GM19452 (cell line): ENCODE measurements around the gene KRT14.
"Not testable (repeated sequence)": the region's sequence is repeated elsewhere in the genome, so short reads cannot be mapped to it uniquely, and the experiment has no call there.

Source experiments
- ATAC-seq: cut with Tn5 transposase; IDR thresholded peaks from one replicate; pipeline ENCODE4 v1.9.1; 2021; ENCODE audit not compliant: unreplicated experiment

Gene KRT14

DNA sequence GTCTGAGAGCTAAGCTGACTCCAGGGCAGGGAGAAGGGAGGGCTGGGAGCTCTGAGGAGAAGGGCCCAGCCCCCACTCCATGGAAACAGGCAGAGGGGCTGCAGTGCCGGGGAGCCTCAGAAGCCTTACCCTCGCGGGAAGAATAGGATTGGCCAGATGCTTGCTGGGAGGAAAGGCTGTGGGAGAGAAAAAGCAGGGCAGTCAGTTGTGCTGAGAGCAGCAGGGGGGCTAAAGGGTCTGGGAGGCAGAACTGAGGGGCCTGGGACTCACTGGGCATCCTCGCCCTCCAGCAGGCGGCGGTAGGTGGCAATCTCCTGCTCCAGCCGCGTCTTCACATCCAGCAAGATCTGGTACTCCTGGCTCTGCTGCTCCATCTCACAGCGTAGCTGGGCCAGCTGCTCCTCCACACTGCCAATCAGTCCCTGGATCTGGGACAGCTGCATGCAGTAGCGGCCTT lies 23.4 kb upstream of the KRT14 start:
- not testable (repeated sequence) for ATAC-seq

DNA sequence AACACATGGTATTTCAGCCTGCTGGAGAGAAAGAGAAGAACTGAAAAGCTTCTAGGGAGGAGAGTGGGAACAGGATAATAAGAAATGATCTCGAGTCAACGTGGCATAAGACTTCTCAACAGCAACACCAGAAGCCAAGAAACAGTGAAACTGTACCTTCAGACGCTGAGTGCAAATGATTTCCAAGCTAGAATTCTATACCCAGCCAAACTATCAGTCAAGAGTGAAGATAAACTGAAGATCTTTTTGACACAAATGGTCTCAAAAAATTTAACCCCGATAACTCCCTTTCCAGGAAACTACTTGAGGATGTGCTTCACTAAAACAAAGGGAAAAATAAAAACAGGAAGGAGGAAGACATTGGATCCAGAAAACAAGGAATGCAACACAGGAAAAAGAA lies 20.2 kb upstream of the KRT14 start:
- not testable (repeated sequence) for ATAC-seq

DNA sequence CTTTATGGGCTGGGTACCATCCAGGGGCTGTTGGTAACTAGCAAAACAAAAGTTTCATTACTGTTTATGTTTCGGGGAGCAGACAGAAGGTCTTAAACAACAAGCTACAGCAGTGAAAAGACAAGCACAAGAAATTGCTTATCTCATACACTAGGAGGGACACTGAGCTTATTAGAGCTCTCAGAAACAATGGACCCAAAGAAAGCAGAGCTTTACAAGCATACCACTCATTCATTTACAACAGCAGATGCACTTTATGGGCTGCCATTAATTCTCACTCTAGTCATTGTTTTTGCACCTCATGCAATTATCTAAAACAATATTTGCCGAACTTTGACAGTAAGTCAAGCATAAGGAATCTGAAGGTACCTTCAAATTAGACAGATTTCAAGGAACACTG lies 15.8 kb upstream of the KRT14 start:
- ATAC-seq = no peak

DNA sequence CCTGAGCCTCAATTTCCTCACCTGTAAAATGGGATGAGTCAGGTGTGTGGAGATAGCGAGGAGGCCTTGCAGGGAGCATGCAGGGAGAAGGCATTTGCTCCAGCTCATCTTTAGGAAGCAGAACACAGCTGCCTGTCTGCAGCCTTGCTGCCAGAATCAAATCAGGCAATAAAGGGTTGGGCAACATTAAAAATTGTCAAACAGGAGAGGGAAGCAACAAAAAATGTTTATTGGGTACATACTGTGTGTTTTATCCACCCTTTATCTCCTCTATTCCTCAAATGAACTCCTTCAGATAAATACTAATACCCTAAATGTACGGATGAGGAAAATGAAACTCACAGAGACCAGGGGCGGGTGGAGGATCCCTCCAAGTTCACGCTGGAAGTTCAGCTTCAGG lies 13.6 kb upstream of the KRT14 start:
- ATAC-seq = no peak

DNA sequence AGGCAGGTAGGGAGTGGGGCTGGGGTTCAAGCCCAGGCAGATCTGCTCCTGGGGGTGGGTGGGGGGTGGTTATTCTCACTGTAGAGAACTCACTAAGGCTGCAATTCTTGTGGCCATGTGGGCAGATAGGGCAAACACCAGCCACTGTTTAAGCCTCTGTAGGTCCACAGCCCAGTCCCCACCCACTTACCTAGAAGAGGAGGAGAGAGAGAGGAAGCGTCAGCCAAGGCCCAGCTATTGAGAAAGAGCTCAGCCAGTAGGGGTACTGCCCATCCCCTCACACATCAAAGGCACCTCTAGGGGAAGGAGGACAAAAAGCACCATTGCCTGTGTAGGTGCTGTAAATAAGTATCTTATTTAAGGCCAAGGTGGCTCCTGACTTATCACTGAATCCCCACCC lies 13.0 kb upstream of the KRT14 start:
- ATAC-seq = no peak

DNA sequence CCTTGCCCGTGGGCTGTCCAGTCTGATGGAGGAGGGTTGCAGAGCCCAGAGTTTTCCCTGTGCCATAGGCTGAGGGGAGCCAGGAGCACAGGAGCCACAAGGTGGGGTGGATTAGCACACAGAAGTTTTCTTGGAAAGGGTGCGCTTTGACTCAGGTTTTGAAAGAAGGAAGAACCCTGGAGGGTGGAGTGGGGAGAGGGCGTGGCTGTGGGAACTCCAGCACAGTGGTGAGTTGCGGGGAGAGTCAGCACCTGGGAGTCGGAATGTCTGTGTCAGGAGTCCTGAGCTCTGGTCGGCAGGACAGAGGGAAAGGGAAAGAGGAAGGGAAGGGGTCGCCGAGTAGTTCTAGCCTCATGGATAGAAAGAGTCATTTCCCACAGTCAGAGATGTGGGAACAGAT lies 8.9 kb upstream of the KRT14 start:
- no peak for ATAC-seq

DNA sequence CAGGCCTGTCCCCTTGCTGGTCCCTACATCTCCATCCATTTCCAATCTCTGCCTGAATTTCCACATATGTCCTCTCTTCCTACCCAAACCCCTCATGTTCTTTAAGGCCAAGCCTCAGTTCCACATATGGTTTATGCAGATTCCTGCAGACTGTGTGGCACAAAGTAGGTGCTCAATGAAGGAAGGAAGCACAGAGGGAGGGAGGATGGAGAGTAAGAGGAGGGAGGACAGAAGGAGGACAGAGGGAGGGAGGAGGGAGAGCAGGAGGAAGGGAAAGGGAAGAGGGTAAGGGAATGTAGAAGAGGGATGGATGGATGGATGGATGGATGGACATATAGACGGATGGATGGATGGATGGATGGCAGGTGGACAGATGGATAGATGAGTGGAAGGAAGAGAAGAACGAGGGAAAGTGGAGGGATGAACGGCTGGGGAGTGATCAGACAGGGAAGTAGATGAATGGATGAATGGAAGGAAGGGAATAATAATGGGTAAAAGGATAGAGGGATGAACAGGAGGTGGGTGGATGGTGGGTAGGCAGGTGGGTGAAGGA lies 7.7 kb upstream of the KRT14 start:
- ATAC-seq = no peak

DNA sequence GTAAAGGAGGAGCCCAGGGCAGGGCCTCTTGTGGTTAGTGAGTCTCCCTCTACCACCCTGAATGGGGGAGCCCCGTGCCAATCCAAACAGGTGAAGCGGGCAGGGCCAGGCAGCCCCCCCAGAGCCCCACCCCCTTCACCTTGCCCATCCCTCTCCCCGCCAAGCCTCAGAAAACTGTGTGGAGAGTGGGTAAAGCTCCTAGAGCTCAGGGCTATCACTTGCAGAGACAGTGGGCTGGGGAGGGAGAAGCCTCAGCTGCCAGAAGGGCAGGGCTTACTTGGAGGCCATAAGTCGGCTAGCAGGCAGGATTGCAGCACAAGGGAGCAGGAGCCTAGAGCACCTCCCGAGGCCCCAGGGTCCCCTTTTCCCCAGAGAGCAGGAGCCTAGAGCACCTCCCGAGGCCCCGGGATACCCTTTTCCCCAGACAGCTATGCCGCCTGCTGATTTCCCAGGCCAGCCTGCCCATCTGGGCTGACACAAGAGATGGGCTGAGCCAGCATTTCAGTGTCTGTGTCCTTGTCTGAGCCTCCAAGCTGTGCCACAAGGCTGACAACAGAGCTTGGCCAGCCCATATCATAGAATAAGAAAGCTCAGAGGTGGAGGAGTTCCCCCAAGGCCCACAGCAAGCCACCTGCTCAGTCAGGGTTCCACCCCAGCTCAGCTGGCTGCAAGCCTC lies 6.7 kb upstream of the KRT14 start:
- no peak for ATAC-seq

DNA sequence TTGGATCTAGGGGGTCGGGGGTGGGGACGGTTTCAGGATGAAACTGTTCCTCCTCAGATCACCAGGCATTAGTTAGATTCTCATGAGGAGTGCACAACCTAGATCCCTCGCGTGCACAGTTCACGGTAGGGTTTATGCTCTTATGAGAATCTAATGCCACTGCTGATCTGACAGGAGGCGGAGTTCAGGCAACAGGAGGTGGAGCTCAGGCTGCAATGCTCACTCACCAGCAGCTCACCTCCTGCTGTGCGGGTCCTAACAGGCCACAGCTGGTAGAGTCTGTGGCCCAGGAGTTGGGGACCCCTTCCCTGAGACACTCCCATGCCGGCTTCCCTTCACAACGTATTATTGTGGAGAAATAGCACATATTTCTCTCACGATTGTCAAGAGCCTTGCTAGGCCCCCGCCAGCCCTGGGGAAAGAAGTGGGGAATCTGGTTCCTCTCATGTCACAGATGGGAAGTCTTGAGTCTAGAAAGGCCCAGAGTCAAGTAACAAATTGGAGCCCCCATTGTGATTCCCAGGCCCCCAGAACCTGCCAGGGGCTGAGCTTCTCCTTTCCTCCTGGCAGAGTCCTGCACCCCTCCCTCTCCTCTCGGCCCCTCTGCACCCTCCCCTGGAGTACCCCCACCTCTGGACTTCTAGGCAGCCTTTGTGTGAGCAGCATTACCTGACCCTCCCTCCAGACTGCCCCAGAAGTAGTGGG lies 6.1 kb upstream of the KRT14 start:
- ATAC-seq = no peak

DNA sequence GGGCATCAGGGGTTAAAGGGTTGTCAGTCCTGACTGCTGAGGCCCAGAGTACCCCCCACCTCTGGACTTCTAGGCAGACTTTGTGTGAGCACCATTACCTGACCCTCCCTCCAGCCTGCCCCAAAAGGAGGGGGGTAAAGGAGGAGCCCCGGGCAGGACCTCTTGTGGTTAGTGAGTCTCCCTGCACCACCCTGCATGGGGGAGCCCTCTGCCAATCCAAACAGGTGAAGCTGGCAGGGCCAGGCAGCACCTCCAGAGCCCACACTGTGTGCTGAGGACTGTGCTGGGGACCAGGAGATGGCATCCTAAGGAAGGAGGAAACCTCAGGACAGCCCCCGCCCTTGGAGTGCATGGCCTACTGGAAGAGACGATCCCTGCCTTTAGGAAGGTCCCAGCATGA lies 2.6 kb upstream of the KRT14 start:
- no peak for ATAC-seq

DNA sequence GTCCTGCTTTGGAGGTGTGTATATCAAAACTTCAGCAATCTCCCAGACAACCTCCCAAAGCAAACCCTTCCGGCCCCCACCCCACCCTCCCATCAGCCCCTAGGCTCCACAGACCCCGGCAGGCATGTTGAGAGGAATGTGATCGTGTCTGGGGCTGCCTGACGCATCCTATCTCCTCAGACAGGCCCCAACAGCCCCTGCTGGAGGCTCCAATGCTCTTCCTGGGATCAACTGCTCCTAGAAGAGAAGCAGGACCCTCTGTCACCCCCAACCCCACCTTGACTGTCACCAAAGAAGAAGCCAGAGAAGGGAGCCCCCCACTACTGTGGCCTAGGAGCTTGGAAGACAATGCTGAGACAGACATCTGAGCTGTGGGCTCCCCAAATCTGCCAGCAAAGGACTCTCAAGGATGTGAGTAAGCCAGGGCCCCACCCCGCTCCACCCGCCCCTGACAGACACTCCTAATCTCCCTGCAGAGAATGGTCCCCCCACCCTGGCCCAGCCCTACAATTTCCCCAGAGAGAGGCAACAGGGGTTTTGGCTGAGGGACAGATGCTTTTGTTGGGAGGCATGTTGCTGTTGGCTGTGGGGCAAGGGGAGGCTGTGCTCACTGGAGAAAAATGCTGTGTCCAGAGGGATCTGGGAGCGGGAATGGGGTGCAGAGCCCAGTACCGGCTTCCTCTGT lies 1.6 kb upstream of the KRT14 start:
- no peak for ATAC-seq

DNA sequence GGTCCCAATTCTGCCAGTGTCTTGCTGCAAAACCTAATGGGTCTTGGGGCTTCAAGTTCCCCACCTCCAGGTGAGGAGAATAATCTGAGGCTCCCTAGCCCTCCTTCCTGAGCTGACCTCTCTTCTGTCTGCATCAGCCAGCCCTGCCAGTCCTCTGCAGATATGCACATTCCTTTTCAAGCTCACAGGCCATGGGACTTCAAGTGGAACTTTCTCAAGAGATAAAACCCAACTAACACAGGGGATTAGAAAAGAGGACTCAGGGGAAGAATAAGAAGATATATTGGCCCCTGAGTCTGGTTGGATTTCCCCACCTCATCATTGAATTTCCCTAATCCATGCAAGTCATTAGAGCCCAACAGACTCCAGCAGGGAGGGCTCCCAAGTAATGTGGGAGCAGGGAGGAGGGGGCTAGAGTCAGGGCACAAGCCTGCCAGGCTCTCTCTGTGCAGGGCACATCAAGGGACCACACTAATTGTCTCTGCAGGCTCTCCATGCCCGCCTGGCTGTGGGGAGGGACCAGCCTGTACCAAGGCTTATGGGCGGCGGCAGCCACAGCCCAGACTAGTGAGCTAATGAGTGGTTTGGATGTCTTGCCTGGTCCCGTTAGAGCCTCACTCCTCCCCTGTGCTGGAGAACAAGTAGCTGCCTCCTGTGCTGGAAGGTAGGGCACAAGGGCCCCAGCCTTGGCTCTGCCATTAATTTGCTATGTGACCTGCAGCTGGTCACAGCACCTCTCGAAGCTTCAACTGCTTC lies 1.2 kb downstream of the KRT14 start:
- no peak for ATAC-seq

DNA sequence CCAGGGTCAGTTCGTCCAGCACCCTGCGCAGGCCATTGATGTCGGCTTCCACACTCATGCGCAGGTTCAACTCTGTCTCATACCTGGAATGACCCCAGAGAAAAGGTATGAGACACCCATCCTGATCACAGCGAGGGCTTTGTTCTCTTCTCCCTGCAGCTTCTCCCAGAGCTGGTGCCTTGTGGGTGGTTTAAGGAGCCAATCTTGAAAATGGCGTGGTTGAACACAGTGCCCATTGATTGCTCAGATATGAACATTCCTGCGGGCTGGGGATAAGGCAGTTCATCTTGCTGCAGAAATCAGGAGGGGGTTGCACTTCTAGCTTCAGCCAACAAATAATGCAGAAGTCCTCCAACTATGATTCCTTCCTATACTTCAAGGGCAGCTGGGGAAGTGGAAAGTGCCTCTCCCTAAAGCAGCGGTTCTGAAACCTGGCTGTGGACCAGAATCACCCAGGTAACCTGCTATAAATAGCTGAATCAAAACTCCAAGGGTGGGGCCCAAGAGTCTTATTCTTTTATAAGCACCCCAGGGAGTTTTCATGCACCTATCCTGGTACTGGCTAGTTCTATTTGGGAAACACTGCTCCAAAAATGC lies 2.3 kb downstream of the KRT14 start:
- not testable (repeated sequence) for ATAC-seq

DNA sequence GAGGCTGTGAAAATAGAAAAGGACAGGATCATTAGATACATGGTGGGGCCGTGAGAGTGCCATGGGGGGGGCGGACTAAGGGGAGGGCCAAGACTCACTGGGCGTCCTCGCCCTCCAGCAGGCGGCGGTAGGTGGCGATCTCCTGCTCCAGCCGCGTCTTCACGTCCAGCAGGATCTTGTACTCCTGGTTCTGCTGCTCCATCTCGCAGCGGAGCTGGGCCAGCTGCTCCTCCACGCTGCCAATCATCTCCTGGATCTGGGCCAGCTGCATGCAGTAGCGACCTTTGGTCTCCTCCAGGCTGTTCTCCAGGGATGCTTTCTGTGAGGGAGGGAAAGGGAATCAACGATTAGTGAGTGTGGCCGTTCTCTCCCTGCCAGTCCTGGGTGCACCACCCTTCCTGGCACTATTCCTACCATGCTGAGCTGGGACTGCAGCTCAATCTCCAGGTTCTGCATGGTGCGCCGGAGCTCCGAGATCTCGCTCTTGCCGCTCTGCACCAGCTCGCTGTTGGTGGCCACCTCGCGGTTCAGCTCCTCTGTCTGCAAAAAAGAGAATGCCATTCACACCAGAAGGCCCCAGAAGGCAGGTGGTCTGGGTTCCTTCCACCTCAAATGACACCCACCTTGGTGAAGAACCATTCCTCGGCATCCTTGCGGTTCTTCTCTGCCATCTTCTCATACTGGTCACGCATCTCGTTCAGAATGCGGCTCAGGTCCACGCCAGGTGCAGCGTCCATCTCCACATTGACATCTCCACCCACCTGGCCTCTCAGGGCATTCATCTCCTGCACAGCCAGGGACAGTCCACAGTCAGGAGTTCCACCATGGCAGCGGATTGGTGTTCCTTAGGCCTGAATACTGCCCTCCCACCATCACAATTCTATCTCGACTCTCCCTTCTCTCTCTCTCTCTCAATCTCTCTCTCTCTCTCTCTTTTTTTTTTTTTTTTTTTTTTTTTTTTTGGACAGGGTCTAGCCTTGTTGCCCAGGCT lies 3.3 kb downstream of the KRT14 start:
- ATAC-seq = no peak

DNA sequence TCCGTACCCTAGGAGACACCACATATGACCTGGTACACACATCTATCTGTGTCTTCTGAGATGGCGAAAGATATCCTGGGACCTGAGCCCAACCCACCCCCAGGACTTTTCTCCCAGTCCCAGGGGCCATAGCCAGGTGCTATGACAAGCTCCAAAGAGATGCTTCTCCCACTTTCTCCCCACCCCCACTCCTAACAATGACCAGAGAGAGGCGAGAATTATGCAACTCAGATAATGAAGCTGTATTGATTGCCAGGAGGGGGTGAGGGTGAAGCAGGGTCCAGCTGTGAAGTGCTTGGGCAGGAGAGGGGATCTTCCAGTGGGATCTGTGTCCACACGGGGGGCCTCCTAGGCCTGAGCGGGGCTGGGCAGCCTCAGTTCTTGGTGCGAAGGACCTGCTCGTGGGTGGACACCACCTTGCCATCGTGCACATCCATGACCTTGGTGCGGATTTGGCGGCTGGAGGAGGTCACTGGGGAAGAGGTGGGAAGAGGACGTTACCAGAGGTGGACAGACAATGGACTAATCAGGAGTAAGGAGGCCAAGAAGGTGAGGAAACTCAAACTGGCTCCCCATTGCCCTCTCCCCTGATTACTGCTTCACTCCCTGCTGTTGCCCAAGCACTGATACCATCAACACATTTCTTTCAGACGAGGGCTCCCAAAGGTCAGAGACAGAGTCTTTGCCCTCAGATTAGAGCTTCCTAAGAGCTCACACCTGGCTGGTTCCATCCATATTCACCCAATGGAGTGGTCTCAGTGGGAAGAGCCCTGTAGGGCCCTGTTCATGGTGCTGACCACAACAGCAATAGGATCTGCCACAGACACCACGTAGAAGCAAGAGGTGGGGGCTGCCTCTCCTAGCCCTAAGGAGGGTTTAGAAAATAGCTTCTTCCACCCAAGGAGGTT lies 4.4 kb downstream of the KRT14 start:
- ATAC-seq = not testable (repeated sequence)

DNA sequence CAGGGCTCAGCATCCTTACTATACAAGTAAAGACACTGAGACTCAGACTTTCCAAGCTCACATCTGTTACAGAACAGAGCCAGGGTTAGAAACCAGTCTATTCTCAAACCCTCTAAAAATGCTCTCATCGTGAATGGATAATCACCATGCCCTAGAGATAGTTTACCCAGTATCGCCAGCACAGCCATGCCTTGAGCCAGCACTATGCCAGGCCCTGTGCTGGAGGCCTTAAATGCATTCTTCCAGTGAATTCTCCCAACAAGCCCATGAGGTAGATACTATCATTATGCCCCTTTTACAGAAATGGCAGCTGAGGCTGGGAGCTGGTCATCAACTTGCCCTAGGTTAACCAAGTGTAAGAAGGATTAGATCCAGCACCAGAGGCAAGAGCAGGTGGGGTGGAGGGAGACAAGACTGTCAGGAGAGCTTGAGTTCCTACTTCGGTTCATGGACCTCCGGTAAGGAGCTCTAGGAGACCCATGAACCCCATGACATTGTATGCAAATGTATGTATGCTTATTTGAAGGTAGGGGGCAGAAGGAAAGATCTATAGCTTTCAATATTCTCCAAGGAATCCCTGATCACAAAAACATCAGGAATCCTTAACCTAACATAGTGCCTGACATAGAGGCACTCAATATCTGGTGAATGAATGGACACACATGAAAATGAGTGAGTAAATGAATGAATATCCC lies 5.2 kb downstream of the KRT14 start:
- no peak for ATAC-seq

DNA sequence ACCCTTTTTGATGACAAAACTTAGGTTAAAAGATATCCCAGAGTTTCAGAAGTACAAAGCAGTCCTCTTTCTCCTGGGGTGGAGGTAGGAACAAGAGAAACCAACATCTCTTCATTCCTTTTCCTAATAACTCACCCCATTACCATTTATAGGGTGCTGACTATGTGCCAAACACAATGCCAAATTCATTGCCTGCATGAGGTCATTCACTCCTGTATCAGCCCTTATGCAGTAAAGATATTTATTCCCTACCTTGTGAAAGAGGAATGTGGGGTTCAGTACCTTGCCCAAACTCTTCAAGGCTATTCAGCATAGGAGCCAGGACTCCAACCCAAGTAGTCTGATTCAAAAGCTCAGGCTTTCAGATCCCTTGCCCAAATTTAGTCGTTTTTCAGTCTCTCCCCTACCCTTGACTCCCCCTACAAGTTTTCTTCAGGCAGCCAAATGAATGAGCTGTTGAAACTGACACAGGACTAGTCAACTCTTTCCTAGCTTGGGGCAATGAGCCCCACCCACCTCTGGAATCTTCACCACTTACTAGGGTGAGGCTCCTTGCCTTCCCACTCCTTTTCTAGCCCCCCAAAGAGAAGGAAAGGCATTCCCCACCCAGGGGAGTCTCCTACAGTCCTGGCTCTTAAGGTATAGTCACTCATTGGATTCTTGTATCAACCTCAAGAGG lies 5.9 kb downstream of the KRT14 start:
- no peak for ATAC-seq

DNA sequence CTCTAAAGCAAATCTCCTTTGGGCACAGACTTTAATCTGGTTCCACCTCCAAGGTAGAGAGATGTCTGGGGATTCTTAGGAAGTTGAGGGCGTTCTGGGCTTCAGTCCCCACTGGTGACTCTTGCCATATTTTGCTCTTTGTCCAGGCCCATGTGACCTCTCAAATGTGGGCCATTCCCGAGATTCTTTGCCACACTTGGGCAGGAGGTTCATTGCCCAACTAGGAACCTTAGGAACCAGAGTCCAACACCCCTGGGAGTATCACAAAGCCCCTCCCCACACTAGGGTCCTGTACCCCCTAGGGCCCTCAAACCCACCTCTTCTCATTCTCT lies 6.5 kb downstream of the KRT14 start:
- no peak for ATAC-seq
